H9 (cell line): Measurements from ENCODE around the gene ATG2B. TPM values are rescaled to one million over a fixed set of nuclear protein-coding genes. Genes with fewer than 3 reads are reported as not detected.

Source experiments
- DNase-seq: peaks from one replicate; pipeline ENCODE4 v3.0.0-alpha.2; 2017
- H2AFZ ChIP-seq: one replicate; pipeline ENCODE4 v1.6.1; 2013; ENCODE audit warnings: mild to moderate bottlenecking, low read length, control low read depth, moderate library complexity
- H2AK5ac ChIP-seq: 2 replicates; pipeline ENCODE4 v1.6.1; 2013; ENCODE audit warnings: low read length, control low read depth, mixed read lengths; ENCODE audit not compliant: insufficient read length
- H2BK120ac ChIP-seq: one replicate; pipeline ENCODE4 v1.6.1; 2013; ENCODE audit warnings: low read depth, mild to moderate bottlenecking, low read length, control low read depth, inconsistent platforms; ENCODE audit not compliant: poor library complexity, severe bottlenecking
- H2BK12ac ChIP-seq: 2 replicates; pipeline ENCODE4 v1.6.1; 2013; ENCODE audit warnings: low read length, control low read depth, mixed read lengths, low read depth; ENCODE audit not compliant: insufficient read length
- H2BK15ac ChIP-seq: 2 replicates; pipeline ENCODE4 v1.6.1; 2013; ENCODE audit warnings: low read depth, low read length, control low read depth
- H2BK20ac ChIP-seq: one replicate; pipeline ENCODE4 v1.6.1; 2013; ENCODE audit warnings: low read depth, mild to moderate bottlenecking, low read length, control low read depth, inconsistent platforms; ENCODE audit not compliant: poor library complexity, severe bottlenecking
- H2BK5ac ChIP-seq: 2 replicates; pipeline ENCODE4 v1.6.1; 2013; ENCODE audit warnings: low read length, control low read depth, mixed read lengths; ENCODE audit not compliant: insufficient read length
- H3K14ac ChIP-seq: 2 replicates; pipeline ENCODE4 v1.6.1; 2013; ENCODE audit warnings: low read length, control low read depth; ENCODE audit not compliant: insufficient read depth
- H3K18ac ChIP-seq: 2 replicates; pipeline ENCODE4 v1.6.1; 2013; ENCODE audit warnings: low read depth, mild to moderate bottlenecking, mixed read lengths, low read length, control low read depth; ENCODE audit not compliant: insufficient read length
- H3K23ac ChIP-seq: 2 replicates; pipeline ENCODE4 v1.6.1; 2013; ENCODE audit warnings: low read length, control low read depth, mixed read lengths, low read depth; ENCODE audit not compliant: insufficient read length
- H3K23me2 ChIP-seq: 2 replicates; pipeline ENCODE4 v1.6.1; 2013; ENCODE audit warnings: low read depth, mild to moderate bottlenecking, mixed read lengths, low read length, control low read depth; ENCODE audit not compliant: insufficient read length, poor library complexity, severe bottlenecking
- H3K27ac ChIP-seq: 2 replicates; pipeline ENCODE4 v1.5.1; 2013; ENCODE audit warnings: low read length, control low read depth, mixed read lengths, low read depth; ENCODE audit not compliant: insufficient read length
- H3K27me3 ChIP-seq: 2 replicates; pipeline ENCODE4 v1.6.1; 2013; ENCODE audit warnings: low read length, control low read depth, inconsistent platforms; ENCODE audit not compliant: insufficient read depth
- H3K4ac ChIP-seq: 2 replicates; pipeline ENCODE4 v1.6.1; 2013; ENCODE audit warnings: low read depth, mild to moderate bottlenecking, control low read depth, inconsistent platforms, low read length, moderate library complexity
- H3K4me1 ChIP-seq: 2 replicates; pipeline ENCODE4 v1.6.1; 2013; ENCODE audit warnings: low read length, control low read depth, inconsistent platforms; ENCODE audit not compliant: insufficient read depth
- H3K4me2 ChIP-seq: 2 replicates; pipeline ENCODE4 v1.6.1; 2013; ENCODE audit warnings: low read length, control low read depth, mixed read lengths; ENCODE audit not compliant: insufficient read length, insufficient read depth
- H3K56ac ChIP-seq: 2 replicates; pipeline ENCODE4 v1.6.1; 2013; ENCODE audit warnings: low read depth, mild to moderate bottlenecking, mixed read lengths, low read length, control low read depth; ENCODE audit not compliant: insufficient read length
- H3K79me1 ChIP-seq: 2 replicates; pipeline ENCODE4 v1.6.1; 2013; ENCODE audit warnings: low read depth, mild to moderate bottlenecking, moderate library complexity, low read length, control low read depth, inconsistent platforms; ENCODE audit not compliant: insufficient read depth, poor library complexity, severe bottlenecking
- H3K79me2 ChIP-seq: 2 replicates; pipeline ENCODE4 v1.6.1; 2013; ENCODE audit warnings: low read length, control low read depth, inconsistent platforms; ENCODE audit not compliant: insufficient read depth
- H3K9ac ChIP-seq: 2 replicates; pipeline ENCODE4 v1.6.1; 2013; ENCODE audit warnings: low read length, control low read depth, mixed read lengths; ENCODE audit not compliant: insufficient read length; ENCODE audit errors: extremely low read depth
- H3K9me3 ChIP-seq: one replicate; pipeline ENCODE4 v1.6.1; 2013; ENCODE audit warnings: low read depth, low read length, inconsistent platforms; ENCODE audit not compliant: control insufficient read depth
- H3T11ph ChIP-seq: one replicate; pipeline ENCODE4 v1.6.1; 2013; ENCODE audit warnings: mild to moderate bottlenecking, low read length, control low read depth, inconsistent platforms
- H4K20me1 ChIP-seq: one replicate; pipeline ENCODE4 v1.6.1; 2013; ENCODE audit not compliant: control insufficient read depth, insufficient read length, insufficient read depth
- H4K5ac ChIP-seq: 2 replicates; pipeline ENCODE4 v1.6.1; 2013; ENCODE audit warnings: low read depth, mild to moderate bottlenecking, mixed read lengths, low read length, control low read depth; ENCODE audit not compliant: insufficient read length
- H4K8ac ChIP-seq: replicated peaks from 2 replicates; pipeline ENCODE4 v1.6.1; 2013; ENCODE audit warnings: low read length, control low read depth, mixed read lengths, low read depth; ENCODE audit not compliant: insufficient read length
- H4K91ac ChIP-seq: 2 replicates; pipeline ENCODE4 v1.6.1; 2013; ENCODE audit warnings: low read depth, mild to moderate bottlenecking, moderate library complexity, mixed read lengths, low read length, control low read depth; ENCODE audit not compliant: insufficient read length
- H3K27ac Mint-ChIP-seq, 3 experiments: 2 replicates in 2 of 3; 3 replicates in 1 of 3; pipeline ENCODE4 v1.8.0; 2020 to 2021; ENCODE audit warnings: mixed read lengths in 3 of 3, mild to moderate bottlenecking in 1 of 3, moderate library complexity in 1 of 3
- H3K27me3 Mint-ChIP-seq: 2 replicates; pipeline ENCODE4 v1.8.0; 2021; ENCODE audit warnings: low read depth, mild to moderate bottlenecking, moderate library complexity, mixed read lengths
- H3K36me3 Mint-ChIP-seq, 3 experiments: 2 replicates in 2 of 3; 3 replicates in 1 of 3; pipeline ENCODE4 v1.8.0; 2020 to 2021; ENCODE audit warnings: low read depth in 3 of 3, mixed read lengths in 3 of 3; ENCODE audit not compliant: insufficient read depth in 1 of 3
- H3K4me1 Mint-ChIP-seq, 2 experiments: 2 replicates each; pipeline ENCODE4 v1.8.0; 2020; ENCODE audit warnings: mixed read lengths in 2 of 2
- H3K4me3 Mint-ChIP-seq, 2 experiments: 2 replicates in 1 of 2; 3 replicates in 1 of 2; pipeline ENCODE4 v1.8.0; 2020 to 2021; ENCODE audit warnings: mild to moderate bottlenecking in 2 of 2, mixed read lengths in 2 of 2, moderate library complexity in 1 of 2
- H3K9me3 Mint-ChIP-seq, 2 experiments: 2 replicates in 1 of 2; 3 replicates in 1 of 2; pipeline ENCODE4 v1.8.0; 2020; ENCODE audit warnings: mild to moderate bottlenecking in 2 of 2, mixed read lengths in 2 of 2, moderate library complexity in 1 of 2
- CTCF ChIP-seq: fragments of 200-600 bp; sonication (generic); conservative IDR thresholded peaks from 3 replicates; pipeline ENCODE4 v1.8.0; 2021; ENCODE audit warnings: antibody characterized with exemption, mild to moderate bottlenecking
- WGBS: extraction: QIAGEN DNeasy Blood & Tissue Kit; methylation state at CpG from one replicate; pipeline ENCODE4 v1.1.7; 2013; ENCODE audit warnings: missing lambda C conversion rate, low lambda C conversion rate, mixed read lengths; ENCODE audit not compliant: insufficient read length; ENCODE audit errors: extremely low coverage; 5-methylcytosine and 5-hydroxymethylcytosine counted together
- total RNA-seq: library from RNA; stranded (reverse); gene quantifications from 2 replicates; pipeline ENCODE4 v1.2.1, GENCODE V29; 2021

ATG2B gene
- total RNA-seq, 1 experiment from 2014 or later, result 12.6 TPM

- Mint-ChIP-seq H3K9me3 (peaks cover 5 to 8% of the 10 kb centered on the region in 2 experiments; a peak in 4 of 5 replicates), H3K27ac (no peak overlapping the region), H3K36me3 (no peaks in the 10 kb centered on the region; a peak in 1 of 7 replicates), H3K4me1 (no peaks in the 10 kb centered on the region), H3K27me3 (no peaks in the 10 kb centered on the region; the same call in 1 of the 2 replicates), H3K4me3 (no peak overlapping the region)
- Histone ChIP-seq H3K23ac (no peak overlapping the region), H3K56ac (no peak overlapping the region), H4K5ac (no peak overlapping the region), H2AK5ac (no peak overlapping the region), H3K79me1 (no peaks in the 10 kb centered on the region), H3K18ac (no peak overlapping the region), H2BK15ac (no peak overlapping the region), H3K27ac (no peak overlapping the region), H4K20me1 (no peaks in the 10 kb centered on the region), H2BK20ac (no peak overlapping the region), H3K9ac (no peak overlapping the region), H3T11ph (no peak overlapping the region), H2AFZ (no peak overlapping the region), H2BK12ac (no peak overlapping the region), H3K23me2 (no peaks in the 10 kb centered on the region), H3K4me1 (no peaks in the 10 kb centered on the region), H3K14ac (no peak overlapping the region), H4K91ac (no peak overlapping the region), H3K4me2 (no peak overlapping the region), H3K79me2 (no peaks in the 10 kb centered on the region), H3K27me3 (no peaks in the 10 kb centered on the region), H3K9me3 (no peaks in the 10 kb centered on the region), H2BK120ac (no peak overlapping the region), H2BK5ac (no peak overlapping the region), H3K4ac (no peak overlapping the region), H4K8ac (no peak overlapping the region)
- WGBS, result no CpG with 5 or more reads among the region's 20 CpGs
- no peak for DNase-seq
- TF ChIP-seq CTCF, result no peak
Observed at GRCh38 chr14:96263347-96264199, 99.6 kb downstream of the ATG2B start.
